GM23338 (cell line): Measurements from ENCODE around the gene SRCAP.

ENCODE experiments used
- CTCF ChIP-seq, 2 experiments: fragments of 200-600 bp in 1 of 2; sonication (generic) in 1 of 2; conservative IDR thresholded peaks; 2 replicates each; pipeline versions ENCODE4 v1.5.1 to v1.6.1; 2016 to 2017; ENCODE audit warnings: antibody characterized with exemption in 2 of 2, low read depth in 2 of 2, mild to moderate bottlenecking in 2 of 2, moderate library complexity in 1 of 2
- EZH2 ChIP-seq: fragments of 200-600 bp; sonication (generic); IDR thresholded peaks from one replicate; pipeline ENCODE4 v1.8.0; 2017; ENCODE audit warnings: antibody characterized with exemption, mild to moderate bottlenecking, low read depth; ENCODE audit not compliant: unreplicated experiment
- STAT1 ChIP-seq: IDR thresholded peaks from one replicate; pipeline ENCODE4 v1.6.1; 2016; ENCODE audit warnings: antibody characterized with exemption; ENCODE audit not compliant: unreplicated experiment
- ZNF462 ChIP-seq: fragments of 250-450 bp; sonication (Bioruptor Pico); IDR thresholded peaks from 2 replicates; pipeline ENCODE4 v1.5.0; 2020; ENCODE audit warnings: mild to moderate bottlenecking, moderate library complexity

GRCh38 chr16:30761928-30762902 is 63.2 kb downstream of the SRCAP start, which contains the start of the genes CFAP119 and RNF40:
- TF ChIP-seq ZNF462 (CRISPR knock-in tag), result no peak
- no peak for TF ChIP-seq CTCF (conservative IDR thresholded peaks at IDR 0.05; ENCODE audit: low read depth in 2 of 2)
- no peak for TF ChIP-seq EZH2
- no peak for TF ChIP-seq STAT1
